ENCODE data around the gene NTN5.

GRCh38 chr19:48637948-48638830 is 34.6 kb downstream of the NTN5 start:
- TF ChIP-seq CTBP1 (IDR thresholded peaks at IDR 0.05; ENCODE audit: borderline replicate concordance) (no peak), ZNF384 (IDR thresholded peaks at IDR 0.05) (no peak), SUZ12 (IDR thresholded peaks at IDR 0.05) (no peak), LEF1 (IDR thresholded peaks at IDR 0.05; ENCODE audit: borderline replicate concordance) (no peak), SP1 (IDR thresholded peaks at IDR 0.05) (no peak)

Data from HEK293T (cell line).